IMR-90 (cell line): ENCODE results near the gene NCSTN. TPM values are rescaled to one million over a fixed set of nuclear protein-coding genes. Genes with fewer than 3 reads are reported as not detected.

Experiments
- ATAC-seq: fragments of 200-7000 bp; cut with Tn5 transposase; 2 replicates; pipeline ENCODE4 v1.9.1; 2020; ENCODE audit warnings: low read depth, mild to moderate bottlenecking, moderate library complexity
- BruUV-seq: library from RNA; stranded (reverse); fragments of 400-500 nt; replicated peaks from 2 replicates; lab custom pipeline; 2021; lab: Mats Ljungman, UMichigan
- CTCF ChIA-PET: fragments of 300-600 bp; formaldehyde crosslinking; extraction: SDS; loops from one replicate; lab custom pipeline; 2021; ENCODE audit warnings: antibody characterized with exemption; lab: Yijun Ruan, JAX
- POLR2A ChIA-PET: fragments of 300-600 bp; sonication (Branson Sonifier 250); formaldehyde crosslinking; loops from one replicate; lab custom pipeline; 2022; ENCODE audit warnings: antibody characterized with exemption; ENCODE audit not compliant: unreplicated experiment; lab: Charles Lee
- DNase-seq: peaks from one replicate; pipeline ENCODE4 v3.0.0; 2013
- H2AFZ ChIP-seq: replicated peaks from 2 replicates; pipeline ENCODE3; 2013; ENCODE audit warnings: low read length, mild to moderate bottlenecking; ENCODE audit not compliant: poor library complexity
- H2AK5ac ChIP-seq: 2 replicates; pipeline ENCODE4 v1.6.1; 2013; ENCODE audit warnings: low read depth, low read length, inconsistent platforms
- H2AK9ac ChIP-seq: replicated peaks from 2 replicates; pipeline ENCODE3; 2013; ENCODE audit warnings: mild to moderate bottlenecking, low read depth, low read length, moderate library complexity; ENCODE audit not compliant: poor library complexity
- H2BK120ac ChIP-seq: 2 replicates; pipeline ENCODE4 v1.6.1; 2013; ENCODE audit warnings: low read depth, low read length, inconsistent platforms
- H2BK15ac ChIP-seq: 3 replicates; pipeline ENCODE4 v1.6.1; 2013; ENCODE audit warnings: low read depth, low read length, inconsistent platforms
- H2BK20ac ChIP-seq: 2 replicates; pipeline ENCODE4 v1.6.1; 2013; ENCODE audit warnings: low read depth, mild to moderate bottlenecking, inconsistent platforms, low read length, moderate library complexity
- H2BK5ac ChIP-seq: 2 replicates; pipeline ENCODE4 v1.6.1; 2013; ENCODE audit warnings: mild to moderate bottlenecking, low read depth, low read length, inconsistent platforms; ENCODE audit not compliant: poor library complexity, severe bottlenecking
- H3K14ac ChIP-seq: replicated peaks from 2 replicates; pipeline ENCODE4 v1.6.1; 2013; ENCODE audit warnings: low read depth, low read length, inconsistent platforms
- H3K18ac ChIP-seq: 2 replicates; pipeline ENCODE4 v1.6.1; 2013; ENCODE audit warnings: low read depth, low read length, control low read depth
- H3K23ac ChIP-seq: 2 replicates; pipeline ENCODE4 v1.6.1; 2013; ENCODE audit warnings: low read depth, low read length, inconsistent platforms
- H3K27ac ChIP-seq: 2 replicates; pipeline ENCODE4 v1.5.1; 2013; ENCODE audit warnings: mild to moderate bottlenecking, control low read depth, low read length; ENCODE audit not compliant: insufficient read depth
- H3K27me3 ChIP-seq: 2 replicates; pipeline ENCODE4 v1.6.1; 2013; ENCODE audit warnings: low read length; ENCODE audit not compliant: control insufficient read depth, insufficient read depth
- H3K36me3 ChIP-seq: 2 replicates; pipeline ENCODE4 v1.6.1; 2013; ENCODE audit warnings: low read length, mixed read lengths; ENCODE audit not compliant: control insufficient read depth, insufficient read depth
- H3K4ac ChIP-seq: 2 replicates; pipeline ENCODE4 v1.6.1; 2013; ENCODE audit warnings: low read depth, low read length, inconsistent platforms
- H3K4me1 ChIP-seq: 2 replicates; pipeline ENCODE4 v1.6.1; 2013; ENCODE audit warnings: low read length, mixed read lengths; ENCODE audit not compliant: control insufficient read depth, insufficient read depth
- H3K4me2 ChIP-seq: 2 replicates; pipeline ENCODE4 v1.6.1; 2013; ENCODE audit warnings: low read depth, mild to moderate bottlenecking, control low read depth, low read length, moderate library complexity
- H3K4me3 ChIP-seq: 2 replicates; pipeline ENCODE4 v1.5.1; 2013; ENCODE audit warnings: low read depth, mild to moderate bottlenecking, control low read depth, low read length, moderate library complexity; ENCODE audit not compliant: insufficient read depth
- H3K56ac ChIP-seq: 2 replicates; pipeline ENCODE4 v1.6.1; 2013; ENCODE audit warnings: low read length, inconsistent platforms; ENCODE audit not compliant: insufficient read depth; ENCODE audit errors: extremely low read depth
- H3K79me1 ChIP-seq, 2 experiments: 2 replicates each; pipeline ENCODE4 v1.6.1; 2013; ENCODE audit warnings: low read length in 2 of 2, inconsistent platforms in 1 of 2, low read depth in 1 of 2
- H3K9ac ChIP-seq: 2 replicates; pipeline ENCODE4 v1.6.1; 2013; ENCODE audit warnings: low read depth, low read length, control low read depth
- H3K9me1 ChIP-seq: 2 replicates; pipeline ENCODE4 v1.6.1; 2013; ENCODE audit warnings: low read length, inconsistent platforms; ENCODE audit not compliant: insufficient read depth
- H3K9me3 ChIP-seq: 2 replicates; pipeline ENCODE4 v1.6.1; 2013; ENCODE audit warnings: low read length; ENCODE audit not compliant: control insufficient read depth, insufficient read depth
- H4K20me1 ChIP-seq: 2 replicates; pipeline ENCODE4 v1.6.1; 2013; ENCODE audit warnings: low read length, inconsistent platforms; ENCODE audit not compliant: insufficient read depth
- H4K5ac ChIP-seq: 2 replicates; pipeline ENCODE4 v1.6.1; 2013; ENCODE audit warnings: mild to moderate bottlenecking, low read depth, low read length, control low read depth
- H4K8ac ChIP-seq, 2 experiments: 2 replicates each; pipeline ENCODE4 v1.6.1; 2013; ENCODE audit warnings: low read depth in 2 of 2, low read length in 2 of 2, control low read depth in 1 of 2, inconsistent platforms in 1 of 2
- H4K91ac ChIP-seq: 2 replicates; pipeline ENCODE4 v1.6.1; 2013; ENCODE audit warnings: low read depth, low read length, inconsistent platforms; ENCODE audit not compliant: insufficient read depth
- MAFK ChIP-seq: IDR thresholded peaks from 2 replicates; pipeline ENCODE4 v1.6.1; 2012; ENCODE audit warnings: low read depth, low read length, improper control_type of control experiment
- POLR2A ChIP-seq: IDR thresholded peaks from 2 replicates; pipeline ENCODE4 v1.6.1; 2012; ENCODE audit warnings: mild to moderate bottlenecking, low read depth, low read length
- RAD21 ChIP-seq: IDR thresholded peaks from 2 replicates; pipeline ENCODE4 v1.6.1; 2012; ENCODE audit warnings: low read length, improper control_type of control experiment
- dilution Hi-C: fragments of 300-500 bp; cut with HindIII; formaldehyde crosslinking; loops from one replicate; pipeline ENCODE4 v1.14.3; 2018; ENCODE audit warnings: low sequenced_read_pairs; ENCODE audit not compliant: unreplicated experiment
- in situ Hi-C: fragments of 300-500 bp; cut with MboI; formaldehyde crosslinking; loops from 3 replicates; pipeline ENCODE4 v1.14.3; 2019; ENCODE audit warnings: low sequenced_read_pairs, inconsistent platforms, mixed read lengths
- intact Hi-C: fragments of 100-400 bp; cut with micrococcal nuclease; formaldehyde crosslinking; loops from 2 replicates; pipeline ENCODE4 v1.10.0; 2022
- polyA plus RNA-seq, 3 experiments: library from polyadenylated mRNA; depleted of rRNA; stranded (reverse); fragments of >200 nt; gene quantifications; 2 replicates each; pipeline ENCODE4 v1.2.3, GENCODE V29; 2012; ENCODE audit warnings: low replicate concordance in 1 of 3
- total RNA-seq: library from RNA; depleted of rRNA; stranded (reverse); fragments of >200 nt; gene quantifications from 2 replicates; pipeline ENCODE4 v1.2.3, GENCODE V29; 2012

The NCSTN gene
- total and polyA plus RNA-seq, 2 of the 4 experiments (the other 2 are of a cell fraction): 60.2 to 182 TPM

GRCh38 chr1:160332516-160332915 is 10.7 kb upstream of the NCSTN start:
- H3K9me3 ChIP-seq: no peaks in the 10 kb centered on the region
- H3K4me3 ChIP-seq: no peak overlapping the region
- no peak overlapping the region for H3K56ac ChIP-seq
- H3K27me3 ChIP-seq: no peaks in the 10 kb centered on the region
- intact Hi-C loops: loop anchor here (5.0 kb wide), 1 partner anchor 35 kb away; no protein-coding TSS in a partner anchor
- no peak overlapping the region for H2AFZ ChIP-seq
- no peak for ATAC-seq
- peaks cover 40% of the 10 kb centered on the region for H4K20me1 ChIP-seq
- no peak overlapping the region for H2AK9ac ChIP-seq
- H4K8ac ChIP-seq: no peak overlapping the region
- H3K36me3 ChIP-seq: peaks cover 53% of the 10 kb centered on the region
- H3K14ac ChIP-seq: no peak overlapping the region
- H4K5ac ChIP-seq: no peak overlapping the region
- H2AK5ac ChIP-seq: no peak overlapping the region
- DNase-seq: no peak
- dilution Hi-C loops: no loop called here
- H3K4ac ChIP-seq: no peak overlapping the region
- H3K18ac ChIP-seq: no peak overlapping the region
- ChIA-PET CTCF (no interaction called here), POLR2A (no interaction called here)
- no peak overlapping the region for H3K4me2 ChIP-seq
- no peak overlapping the region for H3K9ac ChIP-seq
- in situ Hi-C loops: loop anchor here (5.0 kb wide), 1 partner anchor 35 kb away; no protein-coding TSS in a partner anchor
- TF ChIP-seq POLR2A (no peak), RAD21 (no peak), MAFK (peak; percentile 90)
- no TSS peak for BruUV-seq
- H3K4me1 ChIP-seq: no peaks in the 10 kb centered on the region
- H2BK20ac ChIP-seq: no peak overlapping the region
- no peak overlapping the region for H2BK15ac ChIP-seq
- no peaks in the 10 kb centered on the region for H3K9me1 ChIP-seq
- H3K23ac ChIP-seq: no peak overlapping the region
- peaks cover 10 to 40% of the 10 kb centered on the region in 2 experiments for H3K79me1 ChIP-seq
- no peak overlapping the region for H3K27ac ChIP-seq
- no peak overlapping the region for H2BK5ac ChIP-seq
- H4K91ac ChIP-seq: no peak overlapping the region
- no peak overlapping the region for H2BK120ac ChIP-seq
